DMS153 treated with DMSO at 0.1 percent for 48 hours (cell line): Measurements from ENCODE around the gene ATP8B1.
A peak's percentile ranks its signal among the peaks of the same experiment; 100 is the strongest.

Experiments
- DNase-seq: peaks from one replicate; lab custom pipeline; 2025; ENCODE audit not compliant: unreplicated experiment; lab: John Stamatoyannopoulos, UW

The ATP8B1 gene

GRCh38 chr18:57794951-57795728 is 8.0 kb downstream of the ATP8B1 start:
- DNase-seq, result no peak

GRCh38 chr18:57793302-57793986 is 9.7 kb downstream of the ATP8B1 start:
- no peak for DNase-seq

- no peak for DNase-seq
Observed at GRCh38 chr18:57792631-57793301, 10.3 kb downstream of the ATP8B1 start.

GRCh38 chr18:57791911-57792310 is 11.2 kb downstream of the ATP8B1 start:
- no peak for DNase-seq

- no peak for DNase-seq
Observed at GRCh38 chr18:57791192-57791591, 11.9 kb downstream of the ATP8B1 start.

- DNase-seq, result no peak
Observed at GRCh38 chr18:57790316-57790715, 12.8 kb downstream of the ATP8B1 start.

- no peak for DNase-seq
Observed at GRCh38 chr18:57789759-57790158, 13.4 kb downstream of the ATP8B1 start.

GRCh38 chr18:57789090-57789489 is 14.0 kb downstream of the ATP8B1 start:
- no peak for DNase-seq

- no peak for DNase-seq
Observed at GRCh38 chr18:57787068-57787685, 15.9 kb downstream of the ATP8B1 start.

GRCh38 chr18:57785751-57786437 is 17.2 kb downstream of the ATP8B1 start:
- no peak for DNase-seq

- no peak for DNase-seq
Observed at GRCh38 chr18:57784801-57785114, 18.4 kb downstream of the ATP8B1 start.

- DNase-seq, result no peak
Observed at GRCh38 chr18:57784034-57784800, 18.9 kb downstream of the ATP8B1 start.

- no peak for DNase-seq
Observed at GRCh38 chr18:57782049-57782448, 21.1 kb downstream of the ATP8B1 start.

- DNase-seq, result no peak
Observed at GRCh38 chr18:57780706-57781347, 22.3 kb downstream of the ATP8B1 start.

GRCh38 chr18:57780318-57780705 is 22.8 kb downstream of the ATP8B1 start:
- no peak for DNase-seq

GRCh38 chr18:57776767-57777166 is 26.3 kb downstream of the ATP8B1 start:
- no peak for DNase-seq

GRCh38 chr18:57776354-57776753 is 26.8 kb downstream of the ATP8B1 start:
- no peak for DNase-seq

GRCh38 chr18:57775937-57776336 is 27.2 kb downstream of the ATP8B1 start:
- DNase-seq, result no peak

GRCh38 chr18:57772387-57772799 is 30.7 kb downstream of the ATP8B1 start:
- DNase-seq, result peak; percentile 21

- DNase-seq, result no peak
Observed at GRCh38 chr18:57771626-57772025, 31.5 kb downstream of the ATP8B1 start.
